Natural killer cell (primary cell): Measurements from ENCODE around the gene CAPN10. TPM values are rescaled to one million over a fixed set of nuclear protein-coding genes. Genes with fewer than 3 reads are reported as not detected.

Experiments
- ATAC-seq, 3 donors: fragments of 150-1000 bp in 2 of 3; fragments of 200-7000 bp in 1 of 3; cut with Tn5 transposase; 1 replicate in 1 of 3; 2 replicates in 2 of 3; pipeline ENCODE4 v1.10.0; 2021; ENCODE audit warnings: mild to moderate bottlenecking in 2 of 3, moderate library complexity in 2 of 3
- DNase-seq, 2 donors: peaks; one replicate each; pipeline versions ENCODE4 v3.0.0 to v3.0.0-alpha.2; 2013 to 2021; ENCODE audit warnings: mixed read lengths in 1 of 2
- H3K27ac ChIP-seq: one replicate; pipeline ENCODE4 v1.5.1; 2013; ENCODE audit warnings: mild to moderate bottlenecking, low read length
- H3K27me3 ChIP-seq: one replicate; pipeline ENCODE4 v1.6.1; 2013; ENCODE audit warnings: low read length; ENCODE audit not compliant: control insufficient read depth, insufficient read depth
- H3K36me3 ChIP-seq: one replicate; pipeline ENCODE4 v1.6.1; 2013; ENCODE audit warnings: low read length; ENCODE audit not compliant: control insufficient read depth, insufficient read depth
- H3K4me1 ChIP-seq: one replicate; pipeline ENCODE4 v1.6.1; 2013; ENCODE audit warnings: low read length; ENCODE audit not compliant: control insufficient read depth, insufficient read depth
- H3K4me3 ChIP-seq: one replicate; pipeline ENCODE4 v1.5.1; 2013; ENCODE audit warnings: low read length
- H3K9me3 ChIP-seq: one replicate; pipeline ENCODE4 v1.6.1; 2013; ENCODE audit warnings: low read length; ENCODE audit not compliant: control insufficient read depth, insufficient read depth
- H3K27ac Mint-ChIP-seq, 2 donors: one replicate each; pipeline ENCODE4 v1.8.0; 2022; ENCODE audit warnings: mild to moderate bottlenecking in 2 of 2, mixed read lengths in 2 of 2, moderate library complexity in 1 of 2
- H3K27me3 Mint-ChIP-seq, 2 donors: one replicate each; pipeline ENCODE4 v1.8.0; 2022; ENCODE audit warnings: low read depth in 2 of 2, mixed read lengths in 2 of 2
- H3K36me3 Mint-ChIP-seq: one replicate; pipeline ENCODE4 v1.8.0; 2022; ENCODE audit warnings: mixed read lengths
- H3K4me1 Mint-ChIP-seq, 2 donors: one replicate each; pipeline ENCODE4 v1.8.0; 2022; ENCODE audit warnings: mixed read lengths in 2 of 2
- H3K4me3 Mint-ChIP-seq: one replicate; pipeline ENCODE4 v1.8.0; 2022; ENCODE audit warnings: mild to moderate bottlenecking, moderate library complexity, mixed read lengths
- H3K9me3 Mint-ChIP-seq, 2 donors: one replicate each; pipeline ENCODE4 v1.8.0; 2022; ENCODE audit warnings: mixed read lengths in 2 of 2
- CTCF ChIP-seq: fragments of 200-600 bp; IDR thresholded peaks from one replicate; pipeline ENCODE4 v1.8.0; 2022; ENCODE audit warnings: antibody characterized with exemption
- WGBS: methylation state at CpG from one replicate; pipeline ENCODE4 v1.1.7; 2013; ENCODE audit warnings: missing lambda C conversion rate; ENCODE audit not compliant: insufficient coverage; 5-methylcytosine and 5-hydroxymethylcytosine counted together
- intact Hi-C: fragments of 100-400 bp; cut with micrococcal nuclease; formaldehyde crosslinking; loops from one replicate; pipeline ENCODE4 v1.14.2; 2022
- total RNA-seq, 4 donors: library from RNA; stranded (reverse); fragments of 120-200 nt in 1 of 4; gene quantifications; one replicate each; pipeline versions ENCODE4 v1.2.3 to v1.2.4, GENCODE V29; 2013 to 2022

The CAPN10 gene
- total RNA-seq, 3 donors from 2014 or later (not counting 1 experiment from before 2014, with no cell fraction given), result 69.3 to 95.1 (median 91.0) TPM

- H3K36me3 ChIP-seq, result no peaks in the 10 kb centered on the region
- Mint-ChIP-seq H3K36me3 (no peaks in the 10 kb centered on the region), H3K27me3 (no peaks in the 10 kb centered on the region), H3K4me1 (no peaks in the 10 kb centered on the region), H3K9me3 (peaks cover 2 to 3% of the 10 kb centered on the region in 2 donors), H3K4me3 (no peak overlapping the region), H3K27ac (no peak overlapping the region)
- ATAC-seq, result peak in 1 of 3 donors; percentile 11
- peaks cover 8% of the 10 kb centered on the region for H3K9me3 ChIP-seq
- no peaks in the 10 kb centered on the region for H3K27me3 ChIP-seq
- TF ChIP-seq CTCF, result no peak
- no peak overlapping the region for H3K4me3 ChIP-seq
- peak in 1 of 2 donors; percentile 9 for DNase-seq
- no peak overlapping the region for H3K27ac ChIP-seq
- 94% methylated on average over 6 of the region's 6 CpGs for WGBS
- intact Hi-C loops, result no loop called here
- H3K4me1 ChIP-seq, result no peaks in the 10 kb centered on the region
Measured at GRCh38 chr2:240635121-240635997, 48.8 kb downstream of the CAPN10 start.

GRCh38 chr2:240635998-240636547, 49.5 kb downstream of the CAPN10 start:
- Histone ChIP-seq H3K4me1 (no peaks in the 10 kb centered on the region), H3K36me3 (no peaks in the 10 kb centered on the region), H3K4me3 (no peak overlapping the region), H3K9me3 (peaks cover 8% of the 10 kb centered on the region), H3K27ac (no peak overlapping the region), H3K27me3 (no peaks in the 10 kb centered on the region)
- no peaks in the 10 kb centered on the region for H3K36me3 Mint-ChIP-seq
- TF ChIP-seq CTCF, result no peak
- WGBS, result 82% methylated on average over 3 of the region's 3 CpGs
- DNase-seq (no peak), ATAC-seq (no peak)
- peaks cover 0 to 4% of the 10 kb centered on the region in 2 donors for H3K4me1 Mint-ChIP-seq
- H3K4me3 Mint-ChIP-seq, result no peak overlapping the region
- intact Hi-C loops, result no loop called here
- no peaks in the 10 kb centered on the region for H3K27me3 Mint-ChIP-seq
- H3K9me3 Mint-ChIP-seq, result peaks cover 2 to 3% of the 10 kb centered on the region in 2 donors
- H3K27ac Mint-ChIP-seq, result no peak overlapping the region

- Mint-ChIP-seq H3K27me3 (no peaks in the 10 kb centered on the region), H3K36me3 (no peaks in the 10 kb centered on the region), H3K9me3 (peaks cover 2 to 3% of the 10 kb centered on the region in 2 donors), H3K4me3 (no peak overlapping the region), H3K27ac (no peak overlapping the region), H3K4me1 (peaks cover 0 to 6% of the 10 kb centered on the region in 2 donors)
- no peaks in the 10 kb centered on the region for H3K4me1 ChIP-seq
- H3K9me3 ChIP-seq, result peaks cover 8% of the 10 kb centered on the region
- H3K36me3 ChIP-seq, result no peaks in the 10 kb centered on the region
- 88% methylated on average over 11 of the region's 11 CpGs for WGBS
- ATAC-seq (no peak), DNase-seq (peak in 1 of 2 donors; percentile 8)
- no peak overlapping the region for H3K27ac ChIP-seq
- TF ChIP-seq CTCF, result no peak
- no peaks in the 10 kb centered on the region for H3K27me3 ChIP-seq
- no peak overlapping the region for H3K4me3 ChIP-seq
- intact Hi-C loops, result no loop called here
Measured at GRCh38 chr2:240636563-240637115, 50.1 kb downstream of the CAPN10 start.
